GM18520 (cell line): Measurements from ENCODE around the gene GPR132.
"Not testable (repeated sequence)": the region's sequence is repeated elsewhere in the genome, so short reads cannot be mapped to it uniquely, and the experiment has no call there.

ENCODE experiments used
- ATAC-seq: cut with Tn5 transposase; IDR thresholded peaks from one replicate; pipeline ENCODE4 v1.9.1; 2021; ENCODE audit not compliant: unreplicated experiment

GPR132 gene

GRCh38 chr14:105045710-105046326 lies 19.4 kb downstream of the GPR132 start:
- peak; percentile 64 for ATAC-seq

GRCh38 chr14:105043641-105044040 lies 21.6 kb downstream of the GPR132 start:
- no peak for ATAC-seq

- no peak for ATAC-seq
These were observed 22.4 kb downstream of the GPR132 start for GRCh38 chr14:105042813-105043212.

- ATAC-seq: no peak
These were observed 23.1 kb downstream of the GPR132 start for GRCh38 chr14:105041841-105042765.

- ATAC-seq: no peak
These were observed 25.6 kb downstream of the GPR132 start for GRCh38 chr14:105039458-105040205.

GRCh38 chr14:105035616-105036015 lies 29.6 kb downstream of the GPR132 start:
- not testable (repeated sequence) for ATAC-seq

GRCh38 chr14:105034315-105035039 lies 30.8 kb downstream of the GPR132 start:
- ATAC-seq: no peak

- ATAC-seq: not testable (repeated sequence)
These were observed 31.8 kb downstream of the GPR132 start for GRCh38 chr14:105033412-105033900.

- ATAC-seq: not testable (repeated sequence)
These were observed 32.8 kb downstream of the GPR132 start for GRCh38 chr14:105032451-105032901.

GRCh38 chr14:105030836-105031396 lies 34.3 kb downstream of the GPR132 start:
- no peak for ATAC-seq

- no peak for ATAC-seq
These were observed 35.0 kb downstream of the GPR132 start for GRCh38 chr14:105030194-105030593.

GRCh38 chr14:105029402-105029801 lies 35.8 kb downstream of the GPR132 start:
- ATAC-seq: no peak

GRCh38 chr14:105028251-105028927 lies 36.8 kb downstream of the GPR132 start:
- ATAC-seq: no peak

GRCh38 chr14:105027718-105028117 lies 37.5 kb downstream of the GPR132 start:
- not testable (repeated sequence) for ATAC-seq

- no peak for ATAC-seq
These were observed 38.2 kb downstream of the GPR132 start for GRCh38 chr14:105026802-105027563.

- no peak for ATAC-seq
These were observed 39.0 kb downstream of the GPR132 start for GRCh38 chr14:105026033-105026785.

- no peak for ATAC-seq
These were observed 39.8 kb downstream of the GPR132 start for GRCh38 chr14:105025429-105025828.

- ATAC-seq: no peak
These were observed 41.3 kb downstream of the GPR132 start for GRCh38 chr14:105023791-105024480.
